Measurements from ENCODE around the gene ZNF468.
"Not testable (repeated sequence)": the region's sequence is repeated elsewhere in the genome, so short reads cannot be mapped to it uniquely, and the experiment has no call there.

ZNF468 gene

DNA sequence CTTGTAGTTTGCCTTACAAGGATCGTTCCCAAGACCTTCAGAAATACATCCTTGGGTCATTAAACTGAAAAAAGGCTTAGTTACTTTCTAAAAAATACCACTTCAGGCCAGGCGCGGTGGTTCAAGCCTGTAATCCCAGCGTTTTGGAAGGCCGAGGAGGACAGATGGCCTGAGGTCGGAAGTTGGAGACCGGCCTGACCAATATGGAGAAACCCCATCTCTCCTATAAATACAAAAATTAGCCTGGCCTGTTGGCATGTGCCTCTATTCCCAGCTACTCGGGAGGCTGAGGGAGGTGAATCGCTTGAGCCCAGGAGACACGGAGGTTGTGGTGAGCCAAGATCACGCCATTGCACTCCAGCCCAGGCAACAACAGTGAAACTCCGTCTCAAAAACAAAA lies 33.7 kb downstream of the ZNF468 start:
- FAIRE-seq, result no peak

DNA sequence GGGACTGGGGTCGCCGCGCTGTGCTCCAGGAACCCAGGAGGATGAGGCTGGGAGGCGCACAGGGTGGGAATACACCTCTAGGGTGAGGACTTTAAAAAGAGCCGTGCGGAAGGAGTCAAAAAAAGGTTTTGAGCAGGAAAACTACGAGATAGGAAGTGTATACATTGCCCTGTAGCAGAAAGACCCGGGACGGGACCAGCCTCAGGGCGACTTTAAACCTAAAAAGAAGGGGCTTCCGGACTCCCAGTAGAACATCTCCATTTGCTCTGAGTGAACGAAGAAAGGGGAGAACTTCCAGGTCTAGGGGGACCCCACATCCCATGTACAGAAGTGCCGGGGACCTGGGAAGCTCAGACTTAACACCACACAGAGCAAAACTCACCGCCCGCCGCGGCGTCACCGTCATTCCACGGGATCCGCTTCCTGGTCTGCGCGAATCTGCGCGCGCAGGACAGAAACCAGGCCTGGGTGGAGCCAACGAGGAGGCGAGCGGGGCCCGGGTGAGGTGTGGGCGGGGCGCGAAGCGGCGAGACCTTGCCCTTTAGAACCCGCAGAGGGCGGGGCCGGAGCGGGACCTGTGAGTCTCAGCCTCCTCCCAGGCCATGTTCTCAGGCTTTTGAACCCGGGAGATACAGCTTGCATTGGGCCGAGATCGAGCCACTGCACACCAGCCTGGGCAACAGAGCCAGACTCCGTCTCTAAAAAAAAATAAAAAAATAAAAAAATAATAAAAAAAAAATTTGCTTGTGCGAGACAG lies 36.0 kb downstream of the ZNF468 start, which contains the start of gene ZNF28:
Gene ZNF28, minus strand, starts transcription at position 430 of the 757 bp plus-strand sequence. CDS start 3,675 bp downstream, outside the sequence.
- FAIRE-seq, result not testable (repeated sequence)

DNA sequence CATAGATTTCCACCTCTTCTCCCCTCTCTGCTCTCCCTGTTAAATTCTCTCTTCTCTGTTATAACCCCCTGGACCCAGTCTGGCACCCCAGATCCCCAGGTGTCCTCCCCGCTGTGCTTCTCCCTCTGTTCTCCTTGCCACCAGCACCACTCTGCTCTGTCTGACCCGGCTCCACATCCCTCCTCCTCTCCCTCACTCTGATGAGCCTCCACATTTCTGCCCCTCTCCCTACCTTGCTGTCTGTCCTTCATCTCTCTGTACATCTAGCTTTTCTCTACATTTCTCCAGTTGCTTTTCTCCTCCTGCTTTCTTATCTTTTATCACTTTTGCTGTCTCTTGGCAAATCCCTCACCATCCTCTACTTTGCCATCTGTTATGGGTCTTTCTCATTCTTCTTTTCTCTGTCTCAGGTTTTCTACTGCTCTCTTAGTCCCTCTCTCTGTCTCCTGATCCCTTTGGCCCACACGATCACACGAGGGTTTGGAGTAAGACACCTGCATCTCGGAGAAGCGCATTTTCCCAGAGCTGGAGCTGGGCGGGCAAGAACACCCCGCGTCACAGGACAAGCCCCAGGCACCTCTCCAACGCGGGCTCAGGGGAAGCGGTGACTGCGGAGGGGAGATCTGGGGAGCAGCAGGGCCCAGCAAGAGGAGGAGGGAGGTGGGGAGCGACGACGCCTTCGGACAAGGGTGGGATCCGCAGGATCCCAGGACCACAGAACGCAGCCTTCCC lies 36.8 kb downstream of the ZNF468 start:
- FAIRE-seq, result not testable (repeated sequence)

DNA sequence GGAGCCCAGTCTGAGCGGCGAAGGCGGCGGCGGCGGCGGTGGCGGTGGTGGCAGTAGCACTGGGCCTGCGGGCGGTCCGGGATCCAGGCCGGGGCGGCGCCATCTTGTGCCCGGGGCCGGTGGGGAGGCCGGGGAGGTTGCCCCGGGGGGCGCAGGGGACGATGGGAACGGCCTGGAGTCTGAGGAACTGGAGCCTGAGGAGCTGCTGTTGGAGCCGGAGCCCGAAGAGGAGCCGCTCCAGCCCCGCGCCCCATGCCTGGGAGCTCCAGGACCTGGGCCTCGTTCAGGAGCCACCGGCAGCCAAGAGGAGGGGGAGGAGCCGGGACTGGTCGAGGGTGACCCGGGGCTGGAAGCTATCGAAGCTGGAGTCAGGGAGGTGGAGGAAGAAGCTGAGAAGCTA lies 47.6 kb downstream of the ZNF468 start:
- no peak for FAIRE-seq

DNA sequence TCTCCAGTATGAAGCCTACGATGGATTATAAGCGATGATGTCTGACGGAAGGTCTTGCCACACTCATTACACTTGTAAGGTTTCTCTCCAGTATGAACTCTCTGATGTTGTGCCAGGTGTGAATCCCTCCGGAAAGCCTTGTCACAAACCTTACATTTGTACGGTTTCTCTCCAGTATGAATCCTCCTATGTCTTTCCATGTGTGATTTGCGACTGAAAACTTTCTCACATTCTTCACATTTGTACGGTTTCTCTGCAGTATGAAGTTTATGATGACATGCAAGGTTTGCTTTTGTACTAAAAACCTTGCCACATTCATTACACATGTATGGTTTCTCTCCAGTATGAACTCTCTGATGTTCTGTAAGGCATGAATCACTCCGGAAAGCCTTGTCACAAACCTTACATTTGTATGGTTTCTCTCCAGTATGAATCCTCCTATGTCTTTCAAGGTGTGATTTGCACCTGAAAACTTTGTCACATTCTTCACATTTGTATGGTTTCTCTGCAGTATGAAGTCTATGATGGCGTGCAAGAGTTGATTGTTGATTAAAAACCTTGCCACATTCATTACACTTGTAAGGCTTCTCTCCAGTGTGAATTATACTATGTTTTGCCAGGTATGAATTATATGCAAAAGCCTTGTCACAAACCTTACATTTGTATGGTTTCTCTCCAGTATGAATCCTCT lies 57.3 kb downstream of the ZNF468 start:
- not testable (repeated sequence) for FAIRE-seq

DNA sequence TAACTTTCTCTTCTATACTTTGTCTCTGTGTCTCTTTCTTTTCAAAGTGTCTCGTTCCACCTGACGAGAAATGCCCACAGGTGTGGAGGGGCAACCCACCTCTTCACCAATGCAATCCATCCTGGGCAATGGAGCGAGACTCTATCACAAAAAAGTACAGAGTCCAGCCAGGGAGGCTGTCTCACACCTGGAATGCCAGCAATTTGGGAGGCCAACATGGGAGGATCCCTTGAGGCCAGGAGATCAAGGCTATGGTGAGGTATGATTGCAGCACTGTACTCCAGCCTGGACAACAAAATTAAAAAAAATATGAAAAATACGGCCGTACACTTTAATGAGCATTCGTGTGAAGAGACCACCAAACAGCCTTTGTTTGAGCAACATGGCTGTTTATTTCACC lies 68.0 kb downstream of the ZNF468 start:
- FAIRE-seq, result no peak

All from A204.1 (cell line).